A549 (cell line): ENCODE data around the gene GAK. TPM values are rescaled to one million over a fixed set of nuclear protein-coding genes. Genes with fewer than 3 reads are reported as not detected.

Experiments used
- ATAC-seq, 2 experiments: fragments of 200-7000 bp in 1 of 2; fragments of >200 bp in 1 of 2; cut with Nextera tagmentation in 1 of 2; cut with Tn5 transposase in 1 of 2; 3 replicates each; pipeline versions ENCODE4 v1.8.0 to v1.9.1; 2018 to 2020; ENCODE audit warnings: mild to moderate bottlenecking in 1 of 2, moderate library complexity in 1 of 2
- CTCF ChIA-PET: fragments of 300-600 bp; sonication (Branson Sonifier 250); formaldehyde crosslinking; extraction: SDS; loops from one replicate; lab custom pipeline; 2021; ENCODE audit warnings: antibody characterized with exemption, inconsistent platforms; lab: Yijun Ruan, JAX
- POLR2A ChIA-PET: fragments of 350-600 bp; formaldehyde crosslinking; extraction: SDS; loops from one replicate; lab custom pipeline; 2021; ENCODE audit warnings: antibody characterized with exemption, inconsistent platforms; lab: Yijun Ruan, JAX
- DNase-seq, 2 experiments: peaks; one replicate each; pipeline versions ENCODE4 v3.0.0 to v3.0.0-alpha.2; 2011 to 2016; ENCODE audit warnings: low read depth in 1 of 2, low spot score in 1 of 2
- FAIRE-seq: peaks from 2 replicates; lab custom pipeline; 2011; peaks lifted over from hg19 to GRCh38; lab: Jason Lieb, UNC
- H3K27ac ChIP-seq, 2 experiments: fragments of >200 bp; sonication (Bioruptor Twin); formaldehyde crosslinking; 3 replicates each; pipeline ENCODE4 v1.5.1; 2016 to 2017
- H3K4me1 ChIP-seq: fragments of >200 bp; sonication (Bioruptor Twin); formaldehyde crosslinking; 3 replicates; pipeline ENCODE4 v1.6.1; 2016
- H3K4me2 ChIP-seq: fragments of >200 bp; sonication (Bioruptor Twin); formaldehyde crosslinking; 3 replicates; pipeline ENCODE4 v1.6.1; 2016
- H3K4me3 ChIP-seq: fragments of >200 bp; sonication (Bioruptor Twin); formaldehyde crosslinking; 3 replicates; pipeline ENCODE4 v1.5.1; 2016
- H3K9me3 ChIP-seq: fragments of >200 bp; sonication (Bioruptor Twin); formaldehyde crosslinking; 3 replicates; pipeline ENCODE4 v1.6.1; 2016
- EP300 ChIP-seq, 2 experiments: fragments of >200 bp; sonication (Bioruptor Twin); formaldehyde crosslinking; IDR thresholded peaks; 2 replicates in 1 of 2; 3 replicates in 1 of 2; pipeline ENCODE4 v1.6.1; 2016 to 2017
- HOXA7 ChIP-seq: fragments of 250-450 bp; sonication (Bioruptor Pico); IDR thresholded peaks from 2 replicates; pipeline ENCODE4 v1.5.0; 2020; ENCODE audit warnings: mild to moderate bottlenecking, moderate library complexity
- HOXB5 ChIP-seq: fragments of 250-450 bp; sonication (Bioruptor Pico); IDR thresholded peaks from 2 replicates; pipeline ENCODE4 v1.5.0; 2020; ENCODE audit warnings: mild to moderate bottlenecking, moderate library complexity
- JUNB ChIP-seq: fragments of >200 bp; sonication (Bioruptor Twin); formaldehyde crosslinking; IDR thresholded peaks from 2 replicates; pipeline ENCODE4 v1.6.1; 2016
- KDM1A ChIP-seq: fragments of 200-600 bp; sonication (generic); IDR thresholded peaks from 2 replicates; pipeline ENCODE4 v1.6.1; 2016; ENCODE audit warnings: low read depth, mild to moderate bottlenecking
- KDM5A ChIP-seq: fragments of 200-600 bp; sonication (generic); IDR thresholded peaks from 2 replicates; pipeline ENCODE4 v1.6.1; 2016; ENCODE audit warnings: antibody characterized with exemption, mild to moderate bottlenecking
- NPAS2 ChIP-seq: fragments of 250-450 bp; sonication (Bioruptor Pico); IDR thresholded peaks from 2 replicates; pipeline ENCODE4 v1.8.0; 2022; ENCODE audit warnings: mild to moderate bottlenecking, moderate library complexity, borderline replicate concordance
- POLR2AphosphoS2 ChIP-seq: conservative IDR thresholded peaks from 2 replicates; pipeline ENCODE4 v1.6.1; 2012; ENCODE audit warnings: low read length, improper control_type of control experiment, inconsistent platforms
- RARB ChIP-seq: fragments of 250-450 bp; sonication (Bioruptor Pico); IDR thresholded peaks from 2 replicates; pipeline ENCODE4 v1.8.0; 2021; ENCODE audit warnings: mild to moderate bottlenecking, moderate library complexity
- REST ChIP-seq: fragments of 200-600 bp; sonication (generic); IDR thresholded peaks from 2 replicates; pipeline ENCODE4 v1.6.1; 2016; ENCODE audit warnings: antibody characterized with exemption, mild to moderate bottlenecking, moderate library complexity
- SMC3 ChIP-seq: fragments of >200 bp; sonication (Bioruptor Twin); formaldehyde crosslinking; IDR thresholded peaks from 3 replicates; pipeline ENCODE4 v1.6.1; 2018; ENCODE audit warnings: inconsistent platforms
- SREBF2 ChIP-seq: fragments of 450-650 bp; IDR thresholded peaks from 2 replicates; pipeline ENCODE4 v1.6.1; 2014; ENCODE audit warnings: mild to moderate bottlenecking, moderate library complexity
- WGBS: methylation state at CpG from one replicate; pipeline ENCODE4 v1.1.6; 2017; ENCODE audit errors: missing lambda C conversion rate; 5-methylcytosine and 5-hydroxymethylcytosine counted together
- polyA plus RNA-seq, 4 experiments: library from polyadenylated mRNA; depleted of rRNA in 3 of 4; stranded (reverse); fragments of >200 nt; fragmentation: RNase III in 1 of 4; extraction: RNeasy Plus Mini Kit Qiagen cat#74134 plus additional on column Dnase treatment in 1 of 4; gene quantifications; 2 replicates in 3 of 4; 3 replicates in 1 of 4; pipeline ENCODE4 v1.2.3, GENCODE V29; 2011 to 2017
- TF ChIP-seq, protein P1 (sequence below): fragments of 450-650 bp; IDR thresholded peaks from 2 replicates; pipeline ENCODE4 v1.6.1; 2014; ENCODE audit warnings: antibody characterized with exemption
- TF ChIP-seq, protein P2 (sequence below): fragments of 250-450 bp; sonication (Bioruptor Pico); IDR thresholded peaks from 2 replicates; pipeline ENCODE4 v1.5.0; 2021; ENCODE audit warnings: mild to moderate bottlenecking, moderate library complexity, borderline replicate concordance

GAK gene
- polyA plus RNA-seq, 2 of the 4 experiments (the other 2 are of a cell fraction), result 13.8 to 34.3 TPM

- ATAC-seq, result no peak
- no peak for FAIRE-seq
Observed at GRCh38 chr4:962231-963208, 30.4 kb upstream of the GAK start.

GRCh38 chr4:961351-962230 is 29.5 kb upstream of the GAK start:
- ChIA-PET CTCF (no interaction called here), POLR2A (no interaction called here)
- Histone ChIP-seq H3K4me1 (no peaks in the 10 kb centered on the region), H3K4me2 (no peak overlapping the region), H3K9me3 (no peaks in the 10 kb centered on the region), H3K27ac (no peak overlapping the region), H3K4me3 (no peak overlapping the region)
- no peak for FAIRE-seq
- DNase-seq, result no peak
- 94% methylated on average over 16 of the region's 52 CpGs for WGBS
- no peak for ATAC-seq
- TF ChIP-seq, protein P1, sequence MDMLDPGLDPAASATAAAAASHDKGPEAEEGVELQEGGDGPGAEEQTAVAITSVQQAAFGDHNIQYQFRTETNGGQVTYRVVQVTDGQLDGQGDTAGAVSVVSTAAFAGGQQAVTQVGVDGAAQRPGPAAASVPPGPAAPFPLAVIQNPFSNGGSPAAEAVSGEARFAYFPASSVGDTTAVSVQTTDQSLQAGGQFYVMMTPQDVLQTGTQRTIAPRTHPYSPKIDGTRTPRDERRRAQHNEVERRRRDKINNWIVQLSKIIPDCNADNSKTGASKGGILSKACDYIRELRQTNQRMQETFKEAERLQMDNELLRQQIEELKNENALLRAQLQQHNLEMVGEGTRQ, result no peak
- TF ChIP-seq KDM1A (no peak), NPAS2 (no peak), RARB (CRISPR knock-in tag) (no peak), KDM5A (no peak), REST (no peak), POLR2AphosphoS2 (no peak), HOXA7 (no peak)

More at GRCh38 chr4:962231-963208, 30.4 kb upstream of the GAK start:
- no peak for DNase-seq
- ChIA-PET CTCF (interaction anchor here (0.6 kb wide), 1 partner anchor 105 kb away, joined by 3 read pairs; no protein-coding TSS in a partner anchor), POLR2A (no interaction called here)
- TF ChIP-seq SMC3 (no peak), JUNB (no peak), EP300 (IDR thresholded peaks at IDR 0.05) (no peak), HOXB5 (no peak), SREBF2 (no peak)
- TF ChIP-seq, protein P2, sequence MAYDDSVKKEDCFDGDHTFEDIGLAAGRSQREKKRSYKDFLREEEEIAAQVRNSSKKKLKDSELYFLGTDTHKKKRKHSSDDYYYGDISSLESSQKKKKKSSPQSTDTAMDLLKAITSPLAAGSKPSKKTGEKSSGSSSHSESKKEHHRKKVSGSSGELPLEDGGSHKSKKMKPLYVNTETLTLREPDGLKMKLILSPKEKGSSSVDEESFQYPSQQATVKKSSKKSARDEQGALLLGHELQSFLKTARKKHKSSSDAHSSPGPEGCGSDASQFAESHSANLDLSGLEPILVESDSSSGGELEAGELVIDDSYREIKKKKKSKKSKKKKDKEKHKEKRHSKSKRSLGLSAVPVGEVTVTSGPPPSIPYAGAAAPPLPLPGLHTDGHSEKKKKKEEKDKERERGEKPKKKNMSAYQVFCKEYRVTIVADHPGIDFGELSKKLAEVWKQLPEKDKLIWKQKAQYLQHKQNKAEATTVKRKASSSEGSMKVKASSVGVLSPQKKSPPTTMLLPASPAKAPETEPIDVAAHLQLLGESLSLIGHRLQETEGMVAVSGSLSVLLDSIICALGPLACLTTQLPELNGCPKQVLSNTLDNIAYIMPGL, result no peak
- Histone ChIP-seq H3K4me3 (no peak overlapping the region), H3K9me3 (no peaks in the 10 kb centered on the region), H3K27ac (no peak overlapping the region), H3K4me1 (no peaks in the 10 kb centered on the region), H3K4me2 (no peak overlapping the region)
- 99% methylated on average over 12 of the region's 54 CpGs for WGBS
